Smooth muscle cell (in vitro differentiated cells): ENCODE data around the gene MOBP. TPM values are rescaled to one million over a fixed set of nuclear protein-coding genes. Genes with fewer than 3 reads are reported as not detected.

Experiments
- DNase-seq: peaks from one replicate; lab custom pipeline; 2025; ENCODE audit not compliant: unreplicated experiment; lab: John Stamatoyannopoulos, UW
- H2AFZ ChIP-seq: fragments of 200-600 bp; sonication (generic); 2 replicates; pipeline ENCODE4 v1.6.0; 2016; ENCODE audit warnings: antibody characterized with exemption, low read depth, mild to moderate bottlenecking
- H3F3A ChIP-seq: fragments of 200-600 bp; sonication (generic); 2 replicates; pipeline ENCODE4 v1.6.0; 2017; ENCODE audit warnings: antibody characterized with exemption, low read depth
- H3K27ac ChIP-seq: fragments of 200-600 bp; sonication (generic); 2 replicates; pipeline ENCODE4 v1.5.1; 2016; ENCODE audit warnings: low read depth, mild to moderate bottlenecking
- H3K27me3 ChIP-seq: fragments of 200-600 bp; sonication (generic); 2 replicates; pipeline ENCODE4 v1.6.1; 2016; ENCODE audit warnings: low read depth, mild to moderate bottlenecking
- H3K36me3 ChIP-seq: fragments of 200-600 bp; sonication (generic); 2 replicates; pipeline ENCODE4 v1.5.1; 2016; ENCODE audit warnings: low read depth
- H3K4me1 ChIP-seq: fragments of 200-600 bp; sonication (generic); 2 replicates; pipeline ENCODE4 v1.5.1; 2016; ENCODE audit warnings: low read depth
- H3K4me2 ChIP-seq: fragments of 200-600 bp; sonication (generic); 2 replicates; pipeline ENCODE4 v1.6.0; 2016; ENCODE audit warnings: mild to moderate bottlenecking
- H3K4me3 ChIP-seq: fragments of 200-600 bp; sonication (generic); 2 replicates; pipeline ENCODE4 v1.5.1; 2016; ENCODE audit warnings: mild to moderate bottlenecking
- H3K79me2 ChIP-seq: fragments of 200-600 bp; sonication (generic); 2 replicates; pipeline ENCODE4 v1.6.0; 2016; ENCODE audit warnings: low read depth, mild to moderate bottlenecking
- H3K9ac ChIP-seq: fragments of 200-600 bp; sonication (generic); 2 replicates; pipeline ENCODE4 v1.6.0; 2016; ENCODE audit warnings: low read depth
- H3K9me3 ChIP-seq: fragments of 200-600 bp; sonication (generic); replicated peaks from 2 replicates; pipeline ENCODE4 v1.5.1; 2016; ENCODE audit warnings: low read depth
- H4K20me1 ChIP-seq: fragments of 200-600 bp; sonication (generic); 2 replicates; pipeline ENCODE4 v1.6.0; 2016; ENCODE audit warnings: low read depth
- WGBS: methylation state at CpG from one replicate; pipeline ENCODE4 v1.1.7; 2016; ENCODE audit warnings: low lambda C conversion rate; 5-methylcytosine and 5-hydroxymethylcytosine counted together
- polyA plus RNA-seq: library from polyadenylated mRNA; unstranded; fragments of >200 nt; fragmentation: Nextera tagmentation; extraction: Ambion mirVana; gene quantifications from 2 replicates; pipeline ENCODE4 v1.2.1, GENCODE V29; 2016
- total RNA-seq: library from RNA; depleted of rRNA; stranded (reverse); fragments of >200 nt; gene quantifications from 2 replicates; pipeline ENCODE4 v1.2.3, GENCODE V29; 2014
- TF ChIP-seq, protein P1 (sequence below): fragments of 200-600 bp; sonication (generic); IDR thresholded peaks from 2 replicates; pipeline ENCODE4 v1.5.1; 2017; ENCODE audit warnings: borderline replicate concordance, mild to moderate bottlenecking, antibody characterized with exemption; ENCODE audit not compliant: insufficient read depth, poor library complexity, severe bottlenecking

The MOBP gene
- total and polyA plus RNA-seq, 2 experiments from 2014 or later: not detected

DNA sequence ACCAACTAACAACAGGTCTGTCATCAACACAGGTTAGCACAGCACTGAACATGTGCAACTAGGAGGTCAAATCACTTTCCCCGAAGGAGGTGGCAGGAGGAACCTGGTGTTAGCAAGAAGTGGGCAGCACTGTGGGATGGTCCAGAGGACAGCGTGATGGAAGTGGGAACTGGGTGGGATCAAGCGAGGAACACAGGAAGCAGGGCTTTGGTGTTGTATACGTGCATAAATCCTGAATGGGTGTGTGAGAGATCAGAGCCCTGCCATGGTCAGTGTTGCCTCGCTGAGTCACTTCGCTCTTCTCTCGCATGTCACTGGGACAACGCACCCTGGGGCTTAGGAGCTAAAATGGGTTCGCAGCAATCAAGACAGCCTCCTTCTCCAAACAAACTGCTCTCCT lies 62.1 kb downstream of the MOBP start:
- H3K27ac ChIP-seq: no peak overlapping the region
- H3K36me3 ChIP-seq: no peaks in the 10 kb centered on the region
- no peak overlapping the region for H2AFZ ChIP-seq
- DNase-seq: no peak
- no peak overlapping the region for H3K9ac ChIP-seq
- peaks cover 8% of the 10 kb centered on the region for H3F3A ChIP-seq
- H4K20me1 ChIP-seq: no peaks in the 10 kb centered on the region
- H3K4me1 ChIP-seq: no peaks in the 10 kb centered on the region
- peak overlapping the region; percentile 34 for H3K4me2 ChIP-seq
- no peaks in the 10 kb centered on the region for H3K9me3 ChIP-seq
- 38% methylated on average over 9 of the region's 9 CpGs for WGBS
- H3K4me3 ChIP-seq: no peak overlapping the region
- TF ChIP-seq, protein P1, sequence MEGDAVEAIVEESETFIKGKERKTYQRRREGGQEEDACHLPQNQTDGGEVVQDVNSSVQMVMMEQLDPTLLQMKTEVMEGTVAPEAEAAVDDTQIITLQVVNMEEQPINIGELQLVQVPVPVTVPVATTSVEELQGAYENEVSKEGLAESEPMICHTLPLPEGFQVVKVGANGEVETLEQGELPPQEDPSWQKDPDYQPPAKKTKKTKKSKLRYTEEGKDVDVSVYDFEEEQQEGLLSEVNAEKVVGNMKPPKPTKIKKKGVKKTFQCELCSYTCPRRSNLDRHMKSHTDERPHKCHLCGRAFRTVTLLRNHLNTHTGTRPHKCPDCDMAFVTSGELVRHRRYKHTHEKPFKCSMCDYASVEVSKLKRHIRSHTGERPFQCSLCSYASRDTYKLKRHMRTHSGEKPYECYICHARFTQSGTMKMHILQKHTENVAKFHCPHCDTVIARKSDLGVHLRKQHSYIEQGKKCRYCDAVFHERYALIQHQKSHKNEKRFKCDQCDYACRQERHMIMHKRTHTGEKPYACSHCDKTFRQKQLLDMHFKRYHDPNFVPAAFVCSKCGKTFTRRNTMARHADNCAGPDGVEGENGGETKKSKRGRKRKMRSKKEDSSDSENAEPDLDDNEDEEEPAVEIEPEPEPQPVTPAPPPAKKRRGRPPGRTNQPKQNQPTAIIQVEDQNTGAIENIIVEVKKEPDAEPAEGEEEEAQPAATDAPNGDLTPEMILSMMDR: no peak
- no peaks in the 10 kb centered on the region for H3K27me3 ChIP-seq
- no peaks in the 10 kb centered on the region for H3K79me2 ChIP-seq

DNA sequence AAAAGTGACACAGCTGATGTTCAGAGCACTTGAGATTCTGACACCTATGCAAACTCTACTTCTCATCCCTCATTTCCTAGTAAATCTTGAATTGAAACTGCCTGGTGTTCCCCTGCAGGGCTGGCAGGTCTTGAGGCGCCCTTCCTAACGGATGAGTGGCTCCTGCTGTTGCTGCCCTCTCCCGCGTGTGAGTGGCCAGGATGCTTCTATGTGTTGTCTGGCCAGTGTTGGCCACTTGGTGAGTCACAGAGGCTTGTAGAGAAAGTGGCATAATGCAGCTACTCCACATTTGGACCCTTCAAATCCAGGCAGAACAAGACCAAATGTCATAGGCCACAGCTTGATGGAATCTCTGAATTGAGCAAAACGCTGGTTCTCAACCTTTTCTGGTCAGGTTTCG lies 63.6 kb downstream of the MOBP start:
- no peaks in the 10 kb centered on the region for H3K9me3 ChIP-seq
- H4K20me1 ChIP-seq: no peaks in the 10 kb centered on the region
- H3K27me3 ChIP-seq: no peaks in the 10 kb centered on the region
- H2AFZ ChIP-seq: no peak overlapping the region
- WGBS: 96% methylated on average over 6 of the region's 6 CpGs
- TF ChIP-seq, protein P1: no peak
- no peak overlapping the region for H3K9ac ChIP-seq
- H3K4me3 ChIP-seq: no peak overlapping the region
- H3K27ac ChIP-seq: no peak overlapping the region
- no peaks in the 10 kb centered on the region for H3K36me3 ChIP-seq
- H3K4me2 ChIP-seq: no peak overlapping the region
- H3F3A ChIP-seq: peaks cover 8% of the 10 kb centered on the region
- H3K79me2 ChIP-seq: no peaks in the 10 kb centered on the region
- H3K4me1 ChIP-seq: no peaks in the 10 kb centered on the region
- DNase-seq: no peak

DNA sequence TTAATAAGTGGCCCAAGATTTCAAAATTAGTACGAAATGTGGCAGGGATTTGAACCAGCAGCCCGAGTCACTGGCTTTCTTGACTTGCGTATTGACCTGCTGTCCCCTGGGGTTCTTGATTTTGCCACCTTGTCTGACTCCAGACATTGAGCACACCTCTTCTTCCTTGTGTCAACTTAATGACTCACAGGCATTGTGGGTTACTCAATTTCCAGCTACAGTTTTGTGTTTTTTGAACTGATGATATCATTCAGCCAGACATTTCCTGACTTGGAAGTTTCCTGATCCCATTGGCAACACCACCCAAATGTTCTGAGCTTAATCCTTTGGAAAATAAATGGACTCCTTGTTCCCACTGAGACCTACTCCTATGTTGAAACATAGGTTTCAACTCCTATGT lies 64.2 kb downstream of the MOBP start:
- Histone ChIP-seq H3K4me2 (peak overlapping the region; percentile 21), H4K20me1 (no peaks in the 10 kb centered on the region), H3K4me3 (no peak overlapping the region), H3K9me3 (no peaks in the 10 kb centered on the region), H3K27me3 (no peaks in the 10 kb centered on the region), H3K9ac (no peak overlapping the region), H3K36me3 (no peaks in the 10 kb centered on the region), H3F3A (peaks cover 8% of the 10 kb centered on the region), H3K4me1 (no peaks in the 10 kb centered on the region), H2AFZ (no peak overlapping the region), H3K27ac (peak overlapping the region; percentile 72), H3K79me2 (no peaks in the 10 kb centered on the region)
- TF ChIP-seq, protein P1: no peak
- WGBS: 67% methylated on average over 3 of the region's 3 CpGs
- DNase-seq: no peak

DNA sequence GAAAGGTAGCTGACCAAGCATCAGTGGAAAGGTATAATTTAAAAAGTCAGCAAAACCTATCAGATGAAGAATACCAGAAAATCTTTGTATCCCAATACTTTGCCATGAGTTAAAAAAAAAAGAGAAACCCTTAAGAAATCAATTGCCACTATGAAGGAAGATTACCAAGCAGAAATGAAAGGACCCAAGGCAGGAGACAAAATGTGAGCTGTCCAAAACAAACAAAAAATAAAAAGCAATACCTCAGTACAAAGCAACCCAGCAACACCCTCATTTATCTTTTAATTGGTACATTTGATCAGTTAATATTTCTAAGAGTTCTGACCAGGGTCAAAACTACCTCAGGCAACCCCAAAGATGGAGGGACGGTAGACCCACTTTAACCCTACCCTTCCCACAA lies 65.3 kb downstream of the MOBP start:
- H3K4me1 ChIP-seq: no peaks in the 10 kb centered on the region
- 100% methylated on average over 1 of the region's 1 CpG for WGBS
- TF ChIP-seq, protein P1: no peak

More for the DNA sequence above, 65.3 kb downstream of the MOBP start:
- H3K27me3 ChIP-seq: no peaks in the 10 kb centered on the region
- no peak overlapping the region for H3K4me2 ChIP-seq
- H3K4me3 ChIP-seq: no peak overlapping the region
- H3K9me3 ChIP-seq: no peaks in the 10 kb centered on the region
- no peak overlapping the region for H2AFZ ChIP-seq
- no peaks in the 10 kb centered on the region for H4K20me1 ChIP-seq
- DNase-seq: no peak
- H3F3A ChIP-seq: peaks cover 8% of the 10 kb centered on the region
- H3K79me2 ChIP-seq: no peaks in the 10 kb centered on the region
- H3K36me3 ChIP-seq: no peaks in the 10 kb centered on the region
- H3K27ac ChIP-seq: no peak overlapping the region
- H3K9ac ChIP-seq: no peak overlapping the region
